HG03103 (cell line): ENCODE results near the gene CDKL2.
"Not testable (repeated sequence)": the region's sequence is repeated elsewhere in the genome, so short reads cannot be mapped to it uniquely, and the experiment has no call there.

Source experiments
- ATAC-seq: cut with Tn5 transposase; IDR thresholded peaks from one replicate; pipeline ENCODE4 v1.9.1; 2021; ENCODE audit warnings: low read depth; ENCODE audit not compliant: unreplicated experiment

The CDKL2 gene

DNA sequence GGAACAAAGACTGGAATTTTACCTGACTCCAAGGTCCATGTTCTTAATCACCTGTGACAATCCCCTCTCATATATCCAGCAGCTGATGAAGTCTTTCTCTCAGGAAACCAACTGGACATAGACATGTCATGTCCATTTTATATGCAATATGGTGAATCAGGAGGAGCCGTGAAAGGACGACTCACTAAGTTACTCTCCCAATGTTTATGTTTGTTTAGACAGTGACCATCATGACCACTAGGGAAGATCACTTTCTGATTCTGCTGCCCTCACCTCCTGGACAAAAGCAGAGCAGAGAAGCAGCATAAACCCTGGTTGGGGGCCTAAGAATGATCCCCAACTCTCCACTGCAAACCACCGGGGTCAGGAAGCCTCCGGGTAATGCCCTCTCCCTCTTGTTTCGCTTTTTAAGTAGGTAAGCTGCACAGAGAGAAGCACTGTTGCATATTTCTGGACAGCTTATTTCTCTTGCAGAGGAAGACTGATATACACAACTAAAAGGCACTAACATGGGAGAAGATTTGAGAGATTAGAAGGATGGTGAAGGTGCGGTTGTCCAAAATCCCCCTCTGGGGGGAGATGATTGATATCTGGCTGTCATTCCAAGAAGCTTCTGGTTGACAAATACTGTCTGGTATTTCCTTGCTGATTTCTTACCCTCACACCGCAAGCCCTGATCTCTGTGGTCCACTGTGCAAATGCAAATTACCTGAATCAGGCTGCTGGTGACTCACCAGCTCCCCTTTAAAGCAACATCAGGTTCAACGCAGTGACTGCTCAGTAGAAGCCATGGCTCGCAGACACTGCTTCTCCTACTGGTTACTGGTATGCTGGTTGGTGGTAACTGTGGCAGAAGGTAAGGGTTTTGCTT is 74.8 kb downstream of the CDKL2 start, which contains the start of gene ODAPH:
ODAPH (plus strand) TSS at position 773 of the 871 bp plus-strand sequence; CDS start at position 790, 17 bp downstream.
- peak; percentile 99 for ATAC-seq

DNA sequence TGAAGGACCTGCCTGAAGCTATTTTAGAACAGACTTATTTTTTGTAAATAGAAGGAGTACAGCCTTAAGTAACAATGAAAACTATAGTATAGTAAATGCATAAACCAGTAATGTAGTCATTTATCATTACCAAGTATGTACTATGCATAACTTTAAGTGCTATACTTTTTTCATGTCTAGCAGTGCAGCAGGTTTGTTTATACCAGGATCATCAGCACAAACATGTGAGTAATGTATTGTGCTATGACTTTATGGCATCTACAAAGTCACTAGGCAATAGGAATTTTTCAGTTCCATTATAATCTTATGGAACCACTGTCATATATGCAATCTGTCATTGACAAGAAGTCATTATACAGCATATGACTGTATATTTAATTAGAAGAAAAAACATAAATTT is 77.9 kb downstream of the CDKL2 start:
- ATAC-seq, result no peak

DNA sequence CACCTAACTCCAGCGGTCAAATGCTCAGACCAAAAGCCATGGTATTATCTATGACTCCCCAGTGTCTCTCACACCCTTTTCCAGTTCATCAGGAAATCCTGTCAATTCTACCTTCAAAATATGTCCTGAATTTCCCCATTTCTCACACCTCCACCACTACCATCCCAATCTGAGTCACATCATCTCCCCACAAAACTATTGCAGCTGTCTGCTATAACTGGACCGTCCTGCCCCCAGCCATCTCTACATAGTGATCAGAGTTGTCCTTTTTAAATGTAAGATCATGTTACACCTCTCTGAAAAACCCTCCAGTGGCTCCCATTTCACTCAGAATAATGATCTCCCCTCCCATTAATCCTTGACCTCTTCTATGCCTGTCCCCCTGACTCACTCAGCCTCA is 81.3 kb downstream of the CDKL2 start:
- no peak for ATAC-seq

DNA sequence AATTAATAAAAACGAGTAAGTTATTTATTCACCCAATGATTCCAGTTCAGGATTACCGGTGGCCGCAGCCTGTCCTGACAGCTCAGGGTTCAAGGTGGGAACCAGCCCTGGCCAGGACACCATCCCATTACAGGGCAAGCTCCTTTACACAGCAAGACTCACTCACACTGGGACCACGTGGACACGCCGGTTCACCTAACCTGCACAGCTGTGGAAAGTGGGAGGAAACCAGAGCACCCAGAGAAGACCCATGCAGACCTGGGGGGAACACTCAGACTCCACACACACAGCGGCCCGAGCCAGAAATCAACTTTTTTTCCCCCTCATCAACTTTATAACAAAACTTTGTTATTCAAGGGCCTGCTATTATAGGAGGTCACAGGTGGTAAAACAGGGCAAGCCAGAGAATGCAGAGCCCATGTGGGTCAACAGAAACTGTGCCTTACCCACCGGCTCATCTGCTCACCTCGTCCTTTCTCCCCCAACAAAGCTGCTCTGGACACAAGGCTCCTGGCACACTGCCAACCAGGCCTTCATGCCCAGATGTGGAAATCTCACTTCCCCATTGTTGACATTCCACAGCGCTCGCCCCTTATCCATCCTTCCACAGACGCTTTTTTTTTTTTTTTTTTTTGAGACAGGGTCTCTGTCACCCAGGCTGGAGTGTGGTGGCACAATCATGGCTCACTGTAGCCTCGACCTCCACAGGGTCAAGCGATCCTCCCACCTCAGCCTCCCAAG is 82.5 kb downstream of the CDKL2 start:
- no peak for ATAC-seq

DNA sequence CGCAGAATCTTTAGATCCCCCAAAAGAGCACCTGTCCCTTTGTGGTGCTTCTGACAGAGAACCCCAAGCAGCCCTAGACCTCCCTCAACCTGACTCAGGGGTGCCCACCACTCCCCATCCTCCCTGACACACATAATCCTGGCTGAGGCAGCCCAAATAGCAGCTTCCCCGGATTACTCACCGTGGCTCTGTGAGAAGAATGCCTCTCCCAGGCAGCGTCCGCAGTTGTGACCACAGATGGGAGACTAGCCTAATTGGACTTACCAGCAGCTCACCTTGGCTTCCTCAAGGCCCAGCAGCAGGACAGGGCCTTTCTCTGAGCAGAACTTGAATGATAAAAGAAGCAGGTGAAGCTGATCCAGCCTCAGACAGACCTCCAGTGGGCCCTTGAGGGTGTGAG is 84.8 kb downstream of the CDKL2 start:
- no peak for ATAC-seq

DNA sequence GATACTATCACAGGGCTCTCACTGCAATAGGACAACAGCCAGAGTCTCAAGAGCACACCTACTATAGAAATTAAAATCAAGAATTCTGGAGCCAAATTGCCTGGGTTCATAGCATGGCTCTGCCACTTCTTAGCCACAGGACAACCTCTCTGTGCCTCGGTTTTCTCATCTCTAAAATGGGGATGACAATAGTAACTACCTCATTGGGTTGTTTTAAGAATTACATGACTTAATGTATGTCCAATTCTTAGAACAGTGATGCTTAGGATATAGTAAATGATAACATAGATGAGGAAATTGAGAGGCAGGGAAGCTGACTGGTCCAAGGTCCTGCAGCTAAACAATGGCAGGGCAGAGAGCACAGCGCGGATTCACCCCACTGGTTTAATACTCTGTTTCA is 85.5 kb downstream of the CDKL2 start:
- ATAC-seq, result no peak

DNA sequence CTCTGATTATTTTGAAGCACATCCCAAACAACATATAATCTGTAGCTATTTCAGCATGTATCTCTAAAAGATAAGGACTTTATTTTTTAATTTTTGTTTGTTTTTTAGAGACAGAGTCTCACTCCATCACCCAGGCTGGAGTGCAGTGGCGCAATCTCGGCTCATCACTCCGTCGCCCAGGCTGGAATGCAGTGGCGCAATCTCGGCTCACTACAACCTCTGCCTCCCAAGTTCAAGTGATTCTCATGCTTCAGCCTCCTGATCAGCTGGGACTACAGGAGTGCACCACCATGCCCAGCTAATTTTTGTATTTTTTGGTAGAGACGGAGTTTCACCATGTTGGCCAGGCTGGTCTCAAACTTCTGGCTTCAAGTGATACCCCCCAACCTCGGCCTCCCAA is 86.1 kb downstream of the CDKL2 start:
- ATAC-seq, result not testable (repeated sequence)

DNA sequence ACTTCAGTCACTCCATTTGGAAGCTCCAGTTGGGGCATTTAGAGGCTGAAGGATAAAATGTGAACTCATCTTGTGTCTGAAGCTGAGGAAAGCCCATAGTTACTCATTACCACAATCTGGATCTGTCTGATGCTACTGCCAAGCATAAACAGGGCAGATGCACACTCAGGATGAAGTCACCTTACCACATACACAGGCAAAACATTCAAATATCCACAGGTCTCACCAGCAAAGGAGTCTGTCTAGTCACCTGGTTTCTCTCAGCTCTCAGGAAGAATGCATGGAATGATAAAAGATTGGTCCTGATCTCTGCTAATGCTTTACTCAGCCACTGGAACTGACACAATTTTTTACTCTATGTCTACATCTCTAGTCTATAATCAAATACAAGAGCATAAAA is 87.5 kb downstream of the CDKL2 start:
- no peak for ATAC-seq

DNA sequence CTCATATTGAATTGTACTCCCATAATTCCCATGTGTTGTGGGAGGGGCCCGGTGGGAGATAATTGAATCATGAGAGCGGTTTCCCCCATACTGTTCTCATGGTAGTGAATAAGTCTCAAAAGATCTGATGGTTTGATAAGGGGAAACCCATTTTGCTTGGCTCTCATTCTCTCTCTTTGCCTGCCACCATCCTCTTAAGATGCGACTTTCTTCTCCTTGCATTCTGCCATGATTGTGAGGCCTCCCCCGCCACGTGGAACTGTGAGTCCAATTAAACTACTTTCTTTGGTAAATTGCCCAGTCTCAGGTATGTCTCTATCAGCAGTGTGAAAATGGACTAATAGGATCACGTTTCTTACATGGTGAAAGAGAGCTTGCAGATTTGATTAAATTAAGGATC is 93.0 kb downstream of the CDKL2 start:
- ATAC-seq, result not testable (repeated sequence)

DNA sequence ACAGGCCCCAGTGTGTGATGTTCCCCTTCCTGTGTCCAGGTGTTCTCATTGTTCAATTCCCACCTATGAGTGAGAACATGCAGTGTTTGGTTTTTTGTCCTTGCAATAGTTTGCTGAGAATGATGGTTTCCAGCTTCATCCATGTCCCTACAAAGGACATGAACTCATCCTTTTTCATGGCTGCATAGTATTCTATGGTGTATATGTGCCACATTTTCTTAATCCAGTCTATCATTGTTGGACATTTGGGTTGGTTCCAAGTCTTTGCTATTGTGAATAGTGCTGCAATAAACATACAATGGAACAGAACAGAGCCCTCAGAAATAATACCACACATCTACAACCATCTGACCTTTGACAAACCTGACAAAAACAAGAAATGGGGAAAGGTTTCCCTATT is 96.4 kb downstream of the CDKL2 start:
- not testable (repeated sequence) for ATAC-seq

DNA sequence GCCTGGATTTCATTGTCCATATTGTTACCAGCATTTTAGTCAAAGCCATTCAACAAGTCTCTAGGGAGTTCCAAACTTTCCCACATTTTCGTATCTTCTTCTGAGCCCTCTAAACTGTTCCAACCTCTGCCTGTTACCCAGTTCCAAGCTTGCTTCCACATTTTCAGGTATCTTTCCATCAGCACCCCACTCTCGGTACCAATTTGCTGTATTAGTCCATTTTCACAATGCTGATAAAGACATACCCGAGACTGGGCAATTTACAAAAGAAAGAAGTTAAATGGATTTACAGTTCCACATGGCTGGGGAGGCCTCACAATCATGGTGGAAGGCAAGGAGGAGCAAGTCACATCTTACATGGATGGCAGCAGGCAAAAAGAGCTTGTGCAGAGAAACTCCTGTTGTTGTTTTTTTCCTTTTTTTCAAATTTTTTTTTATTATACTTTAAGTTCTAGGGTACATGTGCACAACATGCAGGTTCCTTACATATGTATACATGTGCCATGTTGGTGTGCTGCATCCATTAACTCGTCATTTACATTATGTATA is 96.9 kb downstream of the CDKL2 start:
- not testable (repeated sequence) for ATAC-seq

DNA sequence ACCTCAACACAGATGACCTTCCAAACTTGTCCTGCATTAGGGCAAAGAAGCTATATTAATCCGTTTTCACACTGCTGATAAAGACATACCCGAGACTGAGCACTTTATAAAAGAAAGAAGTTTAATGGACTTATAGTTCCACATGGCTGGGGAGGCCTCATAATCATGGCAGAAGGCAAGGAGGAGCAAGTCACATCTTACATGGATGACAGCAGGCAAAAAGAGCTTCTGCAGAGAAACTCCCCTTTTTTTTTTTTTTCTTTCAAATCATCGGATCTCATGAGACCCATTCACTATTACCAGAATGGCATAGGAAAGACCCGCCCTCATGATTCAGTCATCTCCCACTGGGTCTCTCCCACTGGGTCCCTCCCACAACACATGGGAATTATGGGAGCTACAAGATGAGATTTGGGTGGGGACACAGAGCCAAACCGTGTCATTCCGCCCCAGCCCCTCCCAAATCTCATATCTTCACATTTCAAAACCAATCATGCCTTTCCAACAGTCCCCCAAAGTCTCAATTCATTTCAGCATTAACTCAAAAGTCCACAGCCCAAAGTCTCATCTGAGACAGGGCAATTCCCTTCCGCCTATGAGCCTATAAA is 98.7 kb downstream of the CDKL2 start:
- not testable (repeated sequence) for ATAC-seq

DNA sequence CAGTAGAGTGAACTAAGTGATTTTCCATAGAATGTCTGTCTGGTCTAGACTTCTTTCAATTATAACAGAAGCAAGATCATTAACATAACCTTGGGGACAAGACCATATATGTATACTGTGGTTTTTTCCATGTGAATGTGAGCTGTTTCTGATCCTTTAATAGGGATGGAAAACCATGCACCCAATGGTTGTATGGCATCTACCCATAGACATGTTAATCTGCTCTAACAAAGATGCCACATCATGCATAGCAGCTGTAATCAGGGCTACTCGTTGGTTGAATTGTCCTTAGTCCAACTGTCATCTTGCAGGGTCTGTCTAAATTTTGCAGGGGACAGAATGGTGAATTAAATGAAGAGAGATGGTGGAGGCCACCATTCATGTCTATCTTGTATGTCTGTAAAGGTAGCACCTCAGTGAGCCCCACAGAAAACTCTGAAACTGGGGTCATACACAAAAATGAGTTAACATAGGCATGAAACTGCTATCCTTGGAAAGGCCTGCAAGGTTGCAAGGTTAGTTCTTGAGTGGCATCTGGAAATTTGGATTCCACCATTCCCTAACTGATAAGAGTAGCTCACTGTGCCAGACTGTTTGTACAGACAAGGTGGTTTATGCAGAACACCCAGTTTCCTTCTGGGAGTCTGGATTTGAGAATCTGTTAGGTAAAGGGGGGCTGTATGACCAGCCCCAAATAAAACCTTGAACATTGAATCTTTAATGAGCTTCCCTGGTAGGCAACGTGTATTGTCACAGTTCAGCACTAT is 99.6 kb downstream of the CDKL2 start:
- no peak for ATAC-seq
